GM10248 (cell line): ENCODE measurements around the gene RNF157.

Experiments
- CTCF ChIA-PET: fragments of 300-600 bp; sonication (Branson Sonifier 250); formaldehyde crosslinking; extraction: SDS; loops from one replicate; lab custom pipeline; 2021; ENCODE audit warnings: antibody characterized with exemption; lab: Yijun Ruan, JAX
- POLR2A ChIA-PET: fragments of 350-650 bp; sonication (Branson Sonifier 250); formaldehyde crosslinking; extraction: SDS; loops from one replicate; lab custom pipeline; 2020; ENCODE audit warnings: antibody characterized with exemption; lab: Yijun Ruan, JAX
- DNase-seq: peaks from one replicate; pipeline ENCODE4 v3.0.0; 2012; ENCODE audit errors: extremely low spot score
- TF ChIP-seq, protein P1 (sequence below): IDR thresholded peaks from 2 replicates; pipeline ENCODE4 v1.5.1; 2012; ENCODE audit warnings: mild to moderate bottlenecking, low read depth; ENCODE audit errors: extremely low read depth, missing control alignments, control extremely low read depth

The RNF157 gene

DNA sequence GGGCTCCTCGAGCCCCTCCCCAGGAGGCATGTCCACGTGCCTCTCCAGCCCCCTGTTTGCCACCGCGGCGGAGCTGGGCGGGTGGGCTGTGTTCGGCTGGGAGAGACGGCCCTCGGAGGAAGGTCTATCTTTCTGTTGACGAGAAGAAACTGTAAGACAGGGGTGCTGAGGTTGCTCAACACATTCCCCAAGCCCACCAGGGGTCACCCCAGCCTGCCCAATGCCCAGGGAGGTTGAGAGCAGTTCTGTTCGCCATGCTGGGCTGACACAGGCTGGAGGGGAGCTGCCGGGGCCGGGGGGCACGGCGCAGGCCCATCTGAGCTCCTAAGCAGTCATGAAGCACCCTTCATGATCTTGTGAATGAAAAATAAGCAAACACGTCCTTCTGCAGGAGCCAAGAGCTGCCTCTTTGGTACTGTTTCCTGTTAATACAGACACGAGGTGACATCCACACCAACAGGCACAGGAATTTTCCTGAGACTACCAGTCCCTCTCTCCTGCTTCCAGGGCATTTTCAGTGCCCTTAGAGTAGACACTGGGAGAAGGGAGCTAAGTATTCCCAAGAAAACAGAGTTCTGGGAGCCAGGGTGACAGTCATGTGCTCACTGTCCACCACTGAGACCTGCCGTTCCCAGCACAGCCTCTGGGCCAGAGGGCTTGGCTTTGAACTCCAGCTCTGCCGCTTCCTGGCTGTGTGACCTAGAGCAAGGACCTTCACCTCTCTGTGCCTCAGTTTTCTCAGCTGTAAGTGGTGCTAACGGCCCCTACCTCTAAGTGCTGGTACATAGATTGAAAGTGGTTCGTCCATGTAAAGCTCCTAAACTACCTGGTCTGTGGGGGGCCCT, 34.0 kb upstream of the RNF157 start:
- TF ChIP-seq, protein P1, sequence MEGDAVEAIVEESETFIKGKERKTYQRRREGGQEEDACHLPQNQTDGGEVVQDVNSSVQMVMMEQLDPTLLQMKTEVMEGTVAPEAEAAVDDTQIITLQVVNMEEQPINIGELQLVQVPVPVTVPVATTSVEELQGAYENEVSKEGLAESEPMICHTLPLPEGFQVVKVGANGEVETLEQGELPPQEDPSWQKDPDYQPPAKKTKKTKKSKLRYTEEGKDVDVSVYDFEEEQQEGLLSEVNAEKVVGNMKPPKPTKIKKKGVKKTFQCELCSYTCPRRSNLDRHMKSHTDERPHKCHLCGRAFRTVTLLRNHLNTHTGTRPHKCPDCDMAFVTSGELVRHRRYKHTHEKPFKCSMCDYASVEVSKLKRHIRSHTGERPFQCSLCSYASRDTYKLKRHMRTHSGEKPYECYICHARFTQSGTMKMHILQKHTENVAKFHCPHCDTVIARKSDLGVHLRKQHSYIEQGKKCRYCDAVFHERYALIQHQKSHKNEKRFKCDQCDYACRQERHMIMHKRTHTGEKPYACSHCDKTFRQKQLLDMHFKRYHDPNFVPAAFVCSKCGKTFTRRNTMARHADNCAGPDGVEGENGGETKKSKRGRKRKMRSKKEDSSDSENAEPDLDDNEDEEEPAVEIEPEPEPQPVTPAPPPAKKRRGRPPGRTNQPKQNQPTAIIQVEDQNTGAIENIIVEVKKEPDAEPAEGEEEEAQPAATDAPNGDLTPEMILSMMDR, result no peak
- no peak for DNase-seq
- POLR2A ChIA-PET, result interaction anchor here (0.9 to 4.2 kb wide), 3 partner anchors 11 to 133 kb away, joined by 3 to 36 read pairs (median 4); partner anchors contain the start of genes FOXJ1 and UBALD2
- CTCF ChIA-PET, result interaction anchor here (1.1 to 10.0 kb wide), 5 partner anchors 13 to 151 kb away, joined by 3 to 86 read pairs (median 4); no protein-coding TSS in a partner anchor

DNA sequence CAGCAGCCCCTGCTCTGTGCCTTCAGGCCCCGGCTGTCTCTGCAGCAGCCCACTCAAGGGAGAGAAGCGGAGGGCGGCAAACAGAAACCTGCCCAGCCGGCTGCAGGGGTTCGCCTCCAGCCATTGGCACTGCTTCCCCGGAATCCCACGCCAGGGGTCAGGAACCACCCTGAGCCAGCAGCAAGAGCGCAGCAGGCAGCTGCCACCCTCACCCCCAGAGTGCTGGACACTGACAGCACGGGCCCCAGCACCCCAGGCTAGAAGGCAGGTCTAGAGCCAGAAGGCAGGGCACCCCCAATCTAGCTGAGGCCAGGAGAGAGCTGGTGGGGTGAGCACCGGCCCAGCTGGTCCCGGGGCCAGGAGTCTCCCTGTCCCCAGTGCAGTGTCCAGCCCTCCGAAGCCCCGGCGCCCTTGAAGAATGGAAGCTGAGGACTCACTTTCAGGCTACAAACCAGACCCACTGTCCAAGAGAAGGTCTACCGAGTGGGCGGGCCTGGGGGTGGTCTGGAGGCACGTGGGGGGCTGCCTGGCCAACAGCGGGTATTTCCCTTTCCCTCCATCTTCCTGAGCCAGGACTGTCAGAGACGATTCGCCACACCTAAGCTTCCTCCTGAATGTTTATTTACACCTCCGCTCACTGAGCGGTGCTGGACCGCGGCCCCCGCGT, 33.3 kb upstream of the RNF157 start:
- CTCF ChIA-PET, result interaction anchor here (1.5 to 10.0 kb wide), 4 partner anchors 92 to 259 kb away, joined by 3 to 86 read pairs (median 5); no protein-coding TSS in a partner anchor

DNA sequence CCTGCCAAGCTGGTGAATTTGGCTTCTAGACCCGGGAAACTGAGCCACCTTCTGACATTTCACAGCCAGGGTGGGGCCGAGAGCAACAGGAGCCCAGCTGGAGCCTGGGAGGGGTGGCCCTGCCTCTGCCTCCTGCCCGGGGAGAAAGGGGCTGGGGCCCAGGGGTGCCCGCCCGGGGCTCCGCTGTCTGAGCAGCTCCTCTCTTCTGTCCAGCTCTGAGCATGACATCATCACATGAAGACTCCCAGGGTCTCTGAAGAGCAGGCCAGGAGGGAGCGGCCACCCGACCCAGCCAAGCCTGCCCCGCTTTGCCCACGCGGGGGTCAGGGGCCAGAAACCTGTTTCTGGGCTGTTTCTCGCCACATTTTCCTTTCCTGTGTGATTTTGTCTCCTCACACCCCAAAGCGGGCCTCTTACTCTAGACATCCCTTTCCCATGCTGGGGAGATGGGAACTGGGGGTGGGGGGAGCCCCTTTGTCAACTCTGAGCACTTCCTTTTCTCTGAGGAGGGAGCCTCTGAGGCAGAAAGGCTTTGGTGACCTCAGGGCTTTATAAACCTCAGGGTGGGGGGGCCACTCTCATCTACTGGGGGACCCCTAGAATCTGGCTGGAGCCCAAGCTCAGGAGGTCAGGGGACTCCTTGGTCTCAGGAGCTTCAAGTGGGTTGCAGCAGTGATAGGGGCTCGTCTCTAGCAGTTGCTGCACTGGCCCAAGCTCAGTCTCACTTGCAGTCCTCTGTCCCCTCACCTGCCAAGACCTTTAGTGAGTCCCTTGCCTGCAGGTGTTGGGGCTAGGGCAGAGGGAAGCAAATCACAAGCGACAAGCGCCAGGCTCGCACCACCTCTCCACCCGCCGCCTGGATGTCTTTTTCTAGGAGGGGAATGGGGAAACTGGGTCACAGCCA, 32.5 kb upstream of the RNF157 start:
- DNase-seq, result peak; percentile 77
- TF ChIP-seq, protein P1, result no peak
- ChIA-PET CTCF (interaction anchor here (0.5 to 10.0 kb wide), 9 partner anchors 16 to 270 kb away, joined by 3 to 86 read pairs (median 4); no protein-coding TSS in a partner anchor), POLR2A (interaction anchor here (0.6 to 4.2 kb wide), 9 partner anchors 10 to 151 kb away, joined by 3 to 36 read pairs (median 3); partner anchors contain the start of gene UBALD2)

More for the DNA sequence above, 33.3 kb upstream of the RNF157 start:
- TF ChIP-seq, protein P1, result no peak
- POLR2A ChIA-PET, result interaction anchor here (1.4 to 4.2 kb wide), 3 partner anchors 10 to 132 kb away, joined by 4 to 36 read pairs (median 6); partner anchors contain the start of genes FOXJ1 and UBALD2
- DNase-seq, result no peak

DNA sequence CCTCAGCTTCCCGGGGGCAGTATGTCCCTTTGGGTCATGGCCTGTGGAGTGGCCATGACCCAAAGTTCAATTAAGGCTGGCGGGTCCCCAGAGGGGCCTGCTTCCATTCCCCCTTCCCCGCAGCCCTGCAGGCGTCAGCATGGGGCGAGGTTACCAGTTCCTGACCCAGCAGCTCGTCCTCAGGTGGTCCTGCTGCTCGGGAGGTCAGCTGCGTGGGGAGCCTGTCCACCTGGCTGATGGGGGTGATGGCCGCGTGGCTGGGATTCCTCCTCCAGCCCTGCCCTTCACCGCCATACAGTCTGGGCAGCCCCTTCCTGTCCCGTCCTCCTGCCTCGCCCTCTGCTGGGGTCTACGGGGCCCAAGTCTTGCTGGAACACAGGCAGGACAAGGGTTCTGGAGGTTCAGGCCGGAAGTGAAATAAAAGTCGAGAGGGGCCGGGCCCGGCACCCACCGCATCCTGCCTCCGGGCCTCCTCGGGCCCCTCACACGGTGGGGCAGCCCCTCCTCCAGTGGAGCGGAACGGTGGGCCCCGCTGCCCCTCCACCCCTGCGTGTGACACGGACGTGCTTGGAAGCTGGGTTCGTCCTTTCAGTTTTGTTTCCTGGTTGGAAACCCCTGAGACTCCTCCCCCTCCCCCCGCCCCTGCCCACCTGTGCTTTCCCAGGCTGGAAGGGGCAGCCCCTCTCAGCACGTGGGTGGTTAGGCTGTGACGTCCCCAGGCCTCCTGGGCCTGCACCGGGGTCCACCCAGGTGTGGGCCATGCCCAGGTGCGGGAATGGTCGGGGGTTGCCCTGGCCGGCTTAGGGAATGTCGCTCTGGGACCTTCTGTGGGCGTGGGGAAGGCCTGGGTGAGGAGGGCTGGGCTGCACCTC, 31.6 kb upstream of the RNF157 start:
- DNase-seq, result peak; percentile 87
- ChIA-PET POLR2A (interaction anchor here (0.7 to 4.2 kb wide), 10 partner anchors 9 to 151 kb away, joined by 3 to 36 read pairs (median 4); partner anchors contain the start of gene UBALD2), CTCF (interaction anchor here (0.5 to 10.0 kb wide), 13 partner anchors 8 to 269 kb away, joined by 3 to 86 read pairs (median 3); no protein-coding TSS in a partner anchor)
- TF ChIP-seq, protein P1, result peak; percentile 13
